NCI-H187 treated with DMSO at 0.1 percent for 48 hours (cell line): ENCODE data around the gene TCF7L2.

ENCODE experiments used
- DNase-seq: peaks from one replicate; lab custom pipeline; 2025; lab: John Stamatoyannopoulos, UW

TCF7L2 gene

GRCh38 chr10:113125612-113126011 lies 175.6 kb downstream of the TCF7L2 start:
- no peak for DNase-seq

- DNase-seq: no peak
These were observed 176.5 kb downstream of the TCF7L2 start for GRCh38 chr10:113126229-113127201.

GRCh38 chr10:113127261-113127900 lies 177.3 kb downstream of the TCF7L2 start:
- DNase-seq: no peak

- no peak for DNase-seq
These were observed 177.8 kb downstream of the TCF7L2 start for GRCh38 chr10:113127901-113128283.

GRCh38 chr10:113128450-113129070 lies 178.5 kb downstream of the TCF7L2 start:
- no peak for DNase-seq

GRCh38 chr10:113129117-113129516 lies 179.1 kb downstream of the TCF7L2 start:
- DNase-seq: no peak

- DNase-seq: no peak
These were observed 180.1 kb downstream of the TCF7L2 start for GRCh38 chr10:113130014-113130641.

- DNase-seq: no peak
These were observed 181.7 kb downstream of the TCF7L2 start for GRCh38 chr10:113131613-113132261.

- no peak for DNase-seq
These were observed 182.6 kb downstream of the TCF7L2 start for GRCh38 chr10:113132591-113133121.

GRCh38 chr10:113133497-113134115 lies 183.6 kb downstream of the TCF7L2 start:
- no peak for DNase-seq

- no peak for DNase-seq
These were observed 185.0 kb downstream of the TCF7L2 start for GRCh38 chr10:113135025-113135424.

GRCh38 chr10:113137941-113138685 lies 188.1 kb downstream of the TCF7L2 start:
- no peak for DNase-seq

GRCh38 chr10:113138937-113139585 lies 189.0 kb downstream of the TCF7L2 start:
- DNase-seq: no peak

- no peak for DNase-seq
These were observed 189.7 kb downstream of the TCF7L2 start for GRCh38 chr10:113139699-113140098.

GRCh38 chr10:113140143-113141011 lies 190.3 kb downstream of the TCF7L2 start:
- DNase-seq: no peak

- DNase-seq: no peak
These were observed 192.7 kb downstream of the TCF7L2 start for GRCh38 chr10:113142601-113143362.

GRCh38 chr10:113144576-113144975 lies 194.5 kb downstream of the TCF7L2 start:
- no peak for DNase-seq
